Astrocyte (in vitro differentiated cells and primary cell): Measurements from ENCODE around the gene NFATC1.

Source experiments
- EZH2 ChIP-seq: IDR thresholded peaks from 2 replicates; pipeline ENCODE4 v1.6.1; 2012; ENCODE audit warnings: mild to moderate bottlenecking, low read length, inconsistent platforms; ENCODE audit not compliant: insufficient read depth
- TF ChIP-seq, protein P1 (sequence below): IDR thresholded peaks from 2 replicates; pipeline ENCODE4 v1.5.1; 2011; ENCODE audit warnings: low read depth, mild to moderate bottlenecking, inconsistent platforms, low read length, moderate library complexity; ENCODE audit not compliant: insufficient read depth

GRCh38 chr18:79420033-79420745 is 24.5 kb downstream of the NFATC1 start:
- TF ChIP-seq, protein P1, sequence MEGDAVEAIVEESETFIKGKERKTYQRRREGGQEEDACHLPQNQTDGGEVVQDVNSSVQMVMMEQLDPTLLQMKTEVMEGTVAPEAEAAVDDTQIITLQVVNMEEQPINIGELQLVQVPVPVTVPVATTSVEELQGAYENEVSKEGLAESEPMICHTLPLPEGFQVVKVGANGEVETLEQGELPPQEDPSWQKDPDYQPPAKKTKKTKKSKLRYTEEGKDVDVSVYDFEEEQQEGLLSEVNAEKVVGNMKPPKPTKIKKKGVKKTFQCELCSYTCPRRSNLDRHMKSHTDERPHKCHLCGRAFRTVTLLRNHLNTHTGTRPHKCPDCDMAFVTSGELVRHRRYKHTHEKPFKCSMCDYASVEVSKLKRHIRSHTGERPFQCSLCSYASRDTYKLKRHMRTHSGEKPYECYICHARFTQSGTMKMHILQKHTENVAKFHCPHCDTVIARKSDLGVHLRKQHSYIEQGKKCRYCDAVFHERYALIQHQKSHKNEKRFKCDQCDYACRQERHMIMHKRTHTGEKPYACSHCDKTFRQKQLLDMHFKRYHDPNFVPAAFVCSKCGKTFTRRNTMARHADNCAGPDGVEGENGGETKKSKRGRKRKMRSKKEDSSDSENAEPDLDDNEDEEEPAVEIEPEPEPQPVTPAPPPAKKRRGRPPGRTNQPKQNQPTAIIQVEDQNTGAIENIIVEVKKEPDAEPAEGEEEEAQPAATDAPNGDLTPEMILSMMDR, result no peak
- TF ChIP-seq EZH2, result no peak
